K562 (cell line): ENCODE results near the gene TESK2. TPM values are rescaled to one million over a fixed set of nuclear protein-coding genes. Genes with fewer than 3 reads are reported as not detected.
A peak's percentile ranks its signal among the peaks of the same experiment; 100 is the strongest.

Experiments used
- BDP1 ChIP-seq: IDR thresholded peaks from 3 replicates; pipeline ENCODE4 v1.6.1; 2011; ENCODE audit not compliant: insufficient read length, insufficient read depth
- CCAR2 ChIP-seq: fragments of 200-400 bp; formaldehyde crosslinking; IDR thresholded peaks from 2 replicates; pipeline ENCODE4 v1.6.1; 2017; ENCODE audit warnings: mild to moderate bottlenecking, low read depth, low read length
- FOXA1 ChIP-seq: fragments of 450-650 bp; IDR thresholded peaks from 2 replicates; pipeline ENCODE4 v1.6.1; 2016; ENCODE audit warnings: mild to moderate bottlenecking, borderline replicate concordance
- FOXJ3 ChIP-seq: sonication (generic); formaldehyde crosslinking; IDR thresholded peaks from 2 replicates; pipeline ENCODE4 v1.4.0; 2020; ENCODE audit warnings: mild to moderate bottlenecking, missing genetic modification reagents
- MCM7 ChIP-seq, 2 experiments: fragments of 450-650 bp; IDR thresholded peaks; 2 replicates each; pipeline ENCODE4 v1.6.1; 2016 to 2018
- NFATC3 ChIP-seq: fragments of 450-650 bp; IDR thresholded peaks from 2 replicates; pipeline ENCODE4 v1.6.1; 2017; ENCODE audit warnings: mild to moderate bottlenecking
- RHOXF2B ChIP-seq: fragments of 250-450 bp; sonication (Bioruptor Pico); conservative IDR thresholded peaks from 2 replicates; pipeline ENCODE4 v1.5.1; 2021
- SRSF7 ChIP-seq: fragments of 200-400 bp; formaldehyde crosslinking; optimal IDR thresholded peaks from 2 replicates; pipeline ENCODE3; 2017; ENCODE audit warnings: mild to moderate bottlenecking, low read depth, low read length
- TRIM28 ChIP-seq: fragments of 450-650 bp; IDR thresholded peaks from 2 replicates; pipeline ENCODE4 v1.6.1; 2017
- ZNF24 ChIP-seq: fragments of 450-650 bp; IDR thresholded peaks from 2 replicates; pipeline ENCODE4 v1.6.1; 2016
- polyA plus RNA-seq, 8 experiments: library from polyadenylated mRNA; depleted of rRNA in 4 of 8; stranded (reverse) in 5 of 8; unstranded in 3 of 8; fragments of >200 nt; fragmentation: Nextera tagmentation in 2 of 8; fragmentation: Illumina TruSeq in 1 of 8; extraction: Ambion mirVana in 2 of 8; extraction: Trizol in 1 of 8; gene quantifications; 2 replicates each; pipeline versions ENCODE4 v1.2.1 to v1.2.3, GENCODE V29; 2011 to 2014; ENCODE audit warnings: inconsistent platforms in 1 of 8, missing spikeins in 1 of 8
- total RNA-seq, 7 experiments: library from RNA; depleted of rRNA in 6 of 7; stranded (reverse); fragments of >200 nt in 6 of 7; fragmentation: Illumina TruSeq in 2 of 7; extraction: Trizol in 2 of 7; gene quantifications; 2 replicates each; pipeline versions ENCODE4 v1.2.1 to v1.2.3, GENCODE V29; 2011 to 2021; ENCODE audit warnings: low replicate concordance in 1 of 7
- TF ChIP-seq, protein P1 (sequence below), 2 experiments: IDR thresholded peaks; 2 replicates each; pipeline ENCODE4 v1.6.1; 2011; ENCODE audit warnings: borderline replicate concordance in 1 of 2, control low read depth in 1 of 2, low read depth in 1 of 2, low read length in 1 of 2, mild to moderate bottlenecking in 1 of 2, mixed read lengths in 1 of 2, moderate library complexity in 1 of 2; ENCODE audit not compliant: insufficient read depth in 1 of 2, insufficient read length in 1 of 2, poor library complexity in 1 of 2, severe bottlenecking in 1 of 2; ENCODE audit errors: extremely low read depth in 1 of 2
- TF ChIP-seq, protein P2 (sequence below): sonication (generic); formaldehyde crosslinking; IDR thresholded peaks from 2 replicates; pipeline ENCODE4 v1.8.0; 2023; ENCODE audit warnings: mild to moderate bottlenecking, missing genetic modification reagents
- TF ChIP-seq, protein P3 (sequence below), 2 experiments: IDR thresholded peaks in 1 of 2; conservative IDR thresholded peaks in 1 of 2; 2 replicates each; pipeline ENCODE4 v1.6.1; 2016; ENCODE audit warnings: low read depth in 2 of 2, mild to moderate bottlenecking in 1 of 2, missing compliant biosample characterization in 1 of 2, missing genetic modification characterization in 1 of 2, moderate library complexity in 1 of 2
- TF ChIP-seq, protein P4 (sequence below): fragments of 450-650 bp; formaldehyde crosslinking; IDR thresholded peaks from 2 replicates; pipeline ENCODE4 v1.4.0; 2022; ENCODE audit warnings: missing genetic modification characterization
- TF ChIP-seq, protein P5 (sequence below): sonication (generic); formaldehyde crosslinking; IDR thresholded peaks from 2 replicates; pipeline ENCODE4 v1.8.1; 2022; ENCODE audit warnings: missing genetic modification reagents

TESK2 gene
- total and polyA plus RNA-seq, 9 of the 15 experiments (the other 6 are each of a cell fraction or from before 2014, with no cell fraction given), result 1.6 to 5.3 (median 3.7) TPM

DNA sequence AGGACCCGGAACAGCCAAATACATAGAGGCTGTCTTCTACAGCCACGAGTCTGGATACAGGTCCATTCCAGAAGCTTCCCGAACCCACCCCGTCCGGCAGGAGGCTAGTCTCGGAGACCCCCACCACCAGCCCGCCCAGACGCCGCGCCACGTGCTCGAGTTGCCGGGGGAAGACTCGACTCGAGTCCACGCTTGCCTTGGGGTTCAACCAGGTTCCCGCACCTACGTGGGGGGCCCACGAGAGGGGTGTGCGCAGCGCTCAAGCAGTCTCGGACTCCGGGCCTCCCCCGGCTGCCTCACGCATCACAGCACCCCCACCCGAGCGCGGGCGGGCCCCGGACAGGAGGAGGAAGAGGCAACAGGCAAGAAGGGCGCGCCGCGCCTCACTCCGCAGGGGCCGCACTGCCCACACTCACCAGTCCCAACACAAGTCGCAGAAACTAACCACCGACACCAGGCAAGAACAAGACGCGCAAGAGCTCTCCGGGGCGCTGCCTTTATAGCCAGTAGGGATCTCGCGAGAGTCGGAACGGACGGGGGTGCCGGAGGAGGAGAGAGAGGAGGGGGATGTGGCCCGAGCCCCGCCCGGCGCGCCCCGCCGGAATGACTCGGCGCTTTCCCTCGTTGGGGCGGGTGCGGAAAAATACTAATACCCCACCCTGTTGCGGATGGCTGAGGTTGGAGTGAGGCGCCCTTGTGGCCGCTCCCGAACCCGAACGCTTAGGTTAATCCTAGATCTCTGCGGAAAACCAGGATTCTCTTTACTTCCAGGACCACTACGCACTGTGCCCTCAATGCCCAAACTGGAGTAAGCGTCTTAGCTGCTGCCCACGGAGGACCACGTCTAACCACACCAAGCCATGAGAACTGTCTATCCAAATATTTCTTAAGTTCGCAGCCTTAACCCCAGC is 30.7 kb upstream of the TESK2 start, which contains the start of gene PRDX1 (continued):
- TF ChIP-seq, protein P1, sequence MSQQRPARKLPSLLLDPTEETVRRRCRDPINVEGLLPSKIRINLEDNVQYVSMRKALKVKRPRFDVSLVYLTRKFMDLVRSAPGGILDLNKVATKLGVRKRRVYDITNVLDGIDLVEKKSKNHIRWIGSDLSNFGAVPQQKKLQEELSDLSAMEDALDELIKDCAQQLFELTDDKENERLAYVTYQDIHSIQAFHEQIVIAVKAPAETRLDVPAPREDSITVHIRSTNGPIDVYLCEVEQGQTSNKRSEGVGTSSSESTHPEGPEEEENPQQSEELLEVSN (IDR thresholded peaks at IDR 0.05; ENCODE audit: borderline replicate concordance in 1 of 2, extremely low read depth in 1 of 2, insufficient read depth in 1 of 2, insufficient read length in 1 of 2, low read depth in 1 of 2, low read length in 1 of 2, poor library complexity in 1 of 2, severe bottlenecking in 1 of 2), result peak; percentile 54 to 55
- no peak for TF ChIP-seq SRSF7
- no peak for TF ChIP-seq CCAR2
- TF ChIP-seq, protein P2, sequence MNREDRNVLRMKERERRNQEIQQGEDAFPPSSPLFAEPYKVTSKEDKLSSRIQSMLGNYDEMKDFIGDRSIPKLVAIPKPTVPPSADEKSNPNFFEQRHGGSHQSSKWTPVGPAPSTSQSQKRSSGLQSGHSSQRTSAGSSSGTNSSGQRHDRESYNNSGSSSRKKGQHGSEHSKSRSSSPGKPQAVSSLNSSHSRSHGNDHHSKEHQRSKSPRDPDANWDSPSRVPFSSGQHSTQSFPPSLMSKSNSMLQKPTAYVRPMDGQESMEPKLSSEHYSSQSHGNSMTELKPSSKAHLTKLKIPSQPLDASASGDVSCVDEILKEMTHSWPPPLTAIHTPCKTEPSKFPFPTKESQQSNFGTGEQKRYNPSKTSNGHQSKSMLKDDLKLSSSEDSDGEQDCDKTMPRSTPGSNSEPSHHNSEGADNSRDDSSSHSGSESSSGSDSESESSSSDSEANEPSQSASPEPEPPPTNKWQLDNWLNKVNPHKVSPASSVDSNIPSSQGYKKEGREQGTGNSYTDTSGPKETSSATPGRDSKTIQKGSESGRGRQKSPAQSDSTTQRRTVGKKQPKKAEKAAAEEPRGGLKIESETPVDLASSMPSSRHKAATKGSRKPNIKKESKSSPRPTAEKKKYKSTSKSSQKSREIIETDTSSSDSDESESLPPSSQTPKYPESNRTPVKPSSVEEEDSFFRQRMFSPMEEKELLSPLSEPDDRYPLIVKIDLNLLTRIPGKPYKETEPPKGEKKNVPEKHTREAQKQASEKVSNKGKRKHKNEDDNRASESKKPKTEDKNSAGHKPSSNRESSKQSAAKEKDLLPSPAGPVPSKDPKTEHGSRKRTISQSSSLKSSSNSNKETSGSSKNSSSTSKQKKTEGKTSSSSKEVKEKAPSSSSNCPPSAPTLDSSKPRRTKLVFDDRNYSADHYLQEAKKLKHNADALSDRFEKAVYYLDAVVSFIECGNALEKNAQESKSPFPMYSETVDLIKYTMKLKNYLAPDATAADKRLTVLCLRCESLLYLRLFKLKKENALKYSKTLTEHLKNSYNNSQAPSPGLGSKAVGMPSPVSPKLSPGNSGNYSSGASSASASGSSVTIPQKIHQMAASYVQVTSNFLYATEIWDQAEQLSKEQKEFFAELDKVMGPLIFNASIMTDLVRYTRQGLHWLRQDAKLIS (CRISPR knock-in tag), result peak; percentile 99
- TF ChIP-seq FOXA1, result no peak
- TF ChIP-seq, protein P3, sequence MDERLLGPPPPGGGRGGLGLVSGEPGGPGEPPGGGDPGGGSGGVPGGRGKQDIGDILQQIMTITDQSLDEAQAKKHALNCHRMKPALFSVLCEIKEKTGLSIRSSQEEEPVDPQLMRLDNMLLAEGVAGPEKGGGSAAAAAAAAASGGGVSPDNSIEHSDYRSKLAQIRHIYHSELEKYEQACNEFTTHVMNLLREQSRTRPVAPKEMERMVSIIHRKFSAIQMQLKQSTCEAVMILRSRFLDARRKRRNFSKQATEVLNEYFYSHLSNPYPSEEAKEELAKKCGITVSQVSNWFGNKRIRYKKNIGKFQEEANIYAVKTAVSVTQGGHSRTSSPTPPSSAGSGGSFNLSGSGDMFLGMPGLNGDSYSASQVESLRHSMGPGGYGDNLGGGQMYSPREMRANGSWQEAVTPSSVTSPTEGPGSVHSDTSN (CRISPR knock-in tag; IDR thresholded peaks at IDR 0.05; ENCODE audit: low read depth), result peak; percentile 1; the same call in 1 of the 2 replicates
- TF ChIP-seq, protein P3 (tag; conservative IDR thresholded peaks at IDR 0.05; ENCODE audit: low read depth), result no peak
- no peak for TF ChIP-seq BDP1
- TF ChIP-seq, protein P4, sequence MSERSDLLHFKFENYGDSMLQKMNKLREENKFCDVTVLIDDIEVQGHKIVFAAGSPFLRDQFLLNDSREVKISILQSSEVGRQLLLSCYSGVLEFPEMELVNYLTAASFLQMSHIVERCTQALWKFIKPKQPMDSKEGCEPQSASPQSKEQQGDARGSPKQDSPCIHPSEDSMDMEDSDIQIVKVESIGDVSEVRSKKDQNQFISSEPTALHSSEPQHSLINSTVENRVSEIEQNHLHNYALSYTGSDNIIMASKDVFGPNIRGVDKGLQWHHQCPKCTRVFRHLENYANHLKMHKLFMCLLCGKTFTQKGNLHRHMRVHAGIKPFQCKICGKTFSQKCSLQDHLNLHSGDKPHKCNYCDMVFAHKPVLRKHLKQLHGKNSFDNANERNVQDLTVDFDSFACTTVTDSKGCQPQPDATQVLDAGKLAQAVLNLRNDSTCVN (CRISPR knock-in tag), result peak; percentile 90
- TF ChIP-seq ZNF24, result 0 out of 2 replicates have a peak, but pooled peaks have one; percentile 38
- no peak for TF ChIP-seq MCM7 (IDR thresholded peaks at IDR 0.05)
- TF ChIP-seq RHOXF2B (CRISPR knock-in tag), result no peak
- TF ChIP-seq FOXJ3 (CRISPR knock-in tag), result no peak; the same call in 1 of the 2 replicates
- peak; percentile 54; the same call in 1 of the 2 replicates for TF ChIP-seq TRIM28
- peak; percentile 53 for TF ChIP-seq NFATC3
- TF ChIP-seq, protein P5, sequence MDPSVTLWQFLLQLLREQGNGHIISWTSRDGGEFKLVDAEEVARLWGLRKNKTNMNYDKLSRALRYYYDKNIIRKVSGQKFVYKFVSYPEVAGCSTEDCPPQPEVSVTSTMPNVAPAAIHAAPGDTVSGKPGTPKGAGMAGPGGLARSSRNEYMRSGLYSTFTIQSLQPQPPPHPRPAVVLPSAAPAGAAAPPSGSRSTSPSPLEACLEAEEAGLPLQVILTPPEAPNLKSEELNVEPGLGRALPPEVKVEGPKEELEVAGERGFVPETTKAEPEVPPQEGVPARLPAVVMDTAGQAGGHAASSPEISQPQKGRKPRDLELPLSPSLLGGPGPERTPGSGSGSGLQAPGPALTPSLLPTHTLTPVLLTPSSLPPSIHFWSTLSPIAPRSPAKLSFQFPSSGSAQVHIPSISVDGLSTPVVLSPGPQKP, result no peak
